ENCODE results near the gene VPS41. TPM values are rescaled to one million over a fixed set of nuclear protein-coding genes. Genes with fewer than 3 reads are reported as not detected.
A peak's percentile ranks its signal among the peaks of the same experiment; 100 is the strongest.

The VPS41 gene
- total and polyA plus RNA-seq, 2 of the 13 experiments (the other 11 are each of a cell fraction or from before 2014, with no cell fraction given): 12.1 to 43.4 TPM

- 98% methylated on average over 3 of the region's 3 CpGs for WGBS (ENCODE audit: low lambda C conversion rate)
- Histone ChIP-seq H3K4me2 (ENCODE audit: low read depth, low read length) (no peak overlapping the region), H2AFZ (ENCODE audit: low read length) (no peak overlapping the region), H3K9me3 (ENCODE audit: low read length) (no peaks in the 10 kb centered on the region), H4K20me1 (ENCODE audit: insufficient read depth, low read length) (no peaks in the 10 kb centered on the region), H3K4me1 (ENCODE audit: insufficient read depth, low read length) (no peaks in the 10 kb centered on the region), H3K27ac (ENCODE audit: extremely low read length, insufficient read depth, low read length) (no peak overlapping the region), H3K9ac (ENCODE audit: insufficient read depth, low read depth, low read length) (no peak overlapping the region), H3K36me3 (replicated peaks in 1 of 2; ENCODE audit: control insufficient read depth in 1 of 2, insufficient read depth in 2 of 2, low read length in 2 of 2) (peaks cover 0 to 10% of the 10 kb centered on the region in 2 experiments; a peak in 1 of 5 replicates), H3K4me3 (replicated peaks in 1 of 3; ENCODE audit: insufficient read depth in 1 of 3, low read depth in 2 of 3, low read length in 3 of 3) (no peak overlapping the region), H3K79me2 (ENCODE audit: insufficient read depth, low read length) (no peaks in the 10 kb centered on the region), H3K27me3 (ENCODE audit: control insufficient read depth in 1 of 2, insufficient read depth in 2 of 2, low read length in 2 of 2) (no peaks in the 10 kb centered on the region)
- BruUV-seq (replicated peaks): no TSS peak
- FAIRE-seq (no peak), ATAC-seq (no peak), DNase-seq (ENCODE audit: low spot score) (no peak)
- in situ Hi-C loops (cut with HindIII; ENCODE audit: extremely low pct_ligation_motif_present, low pct_unique_long_range_greater_than_20kb): no loop called here
- POLR2A ChIA-PET: no interaction called here
- CTCF ChIA-PET (ENCODE audit: low intra/inter-chr PET ratio, low total read pairs): no interaction called here
- intact Hi-C loops (cut with micrococcal nuclease; ENCODE audit: unreplicated experiment): no loop called here
- TF ChIP-seq MTF1 (CRISPR knock-in tag; IDR thresholded peaks at IDR 0.05) (no peak), STAG1 (CRISPR knock-in tag; IDR thresholded peaks at IDR 0.05) (no peak), SALL2 (CRISPR knock-in tag; IDR thresholded peaks at IDR 0.05) (no peak), ATF7 (IDR thresholded peaks at IDR 0.05) (no peak), ATF7 (CRISPR knock-in tag; IDR thresholded peaks at IDR 0.05) (no peak), ZSCAN25 (CRISPR knock-in tag; IDR thresholded peaks at IDR 0.05) (no peak), ZNF589 (CRISPR knock-in tag; conservative IDR thresholded peaks at IDR 0.05) (no peak), TERF1 (CRISPR knock-in tag; IDR thresholded peaks at IDR 0.05) (no peak)
These were observed 15.9 kb downstream of the VPS41 start for GRCh38 chr7:38893061-38893460.

GRCh38 chr7:38890597-38890996 is 18.4 kb downstream of the VPS41 start:
- Histone ChIP-seq H3K9me3 (ENCODE audit: low read length) (no peaks in the 10 kb centered on the region), H3K79me2 (ENCODE audit: insufficient read depth, low read length) (no peaks in the 10 kb centered on the region), H2AFZ (ENCODE audit: low read length) (no peak overlapping the region), H3K9ac (ENCODE audit: insufficient read depth, low read depth, low read length) (no peak overlapping the region), H3K4me3 (replicated peaks in 1 of 3; ENCODE audit: insufficient read depth in 1 of 3, low read depth in 2 of 3, low read length in 3 of 3) (no peak overlapping the region), H3K4me2 (ENCODE audit: low read depth, low read length) (no peak overlapping the region), H3K36me3 (replicated peaks in 1 of 2; ENCODE audit: control insufficient read depth in 1 of 2, insufficient read depth in 2 of 2, low read length in 2 of 2) (peaks cover 0 to 4% of the 10 kb centered on the region in 2 experiments; a peak in 1 of 5 replicates), H3K27ac (ENCODE audit: extremely low read length, insufficient read depth, low read length) (no peak overlapping the region), H3K27me3 (ENCODE audit: control insufficient read depth in 1 of 2, insufficient read depth in 2 of 2, low read length in 2 of 2) (no peaks in the 10 kb centered on the region), H3K4me1 (ENCODE audit: insufficient read depth, low read length) (no peaks in the 10 kb centered on the region), H4K20me1 (ENCODE audit: insufficient read depth, low read length) (no peaks in the 10 kb centered on the region)
- in situ Hi-C loops (cut with HindIII; ENCODE audit: extremely low pct_ligation_motif_present, low pct_unique_long_range_greater_than_20kb): no loop called here
- intact Hi-C loops (cut with micrococcal nuclease; ENCODE audit: unreplicated experiment): no loop called here
- ATAC-seq (no peak), FAIRE-seq (no peak), DNase-seq (ENCODE audit: low spot score) (no peak)
- 82% methylated on average over 6 of the region's 6 CpGs for WGBS (ENCODE audit: low lambda C conversion rate)
- POLR2A ChIA-PET: no interaction called here
- no TSS peak for BruUV-seq (replicated peaks)
- TF ChIP-seq ZNF547 (CRISPR knock-in tag; IDR thresholded peaks at IDR 0.05) (no peak), ZNF121 (CRISPR knock-in tag; IDR thresholded peaks at IDR 0.05) (peak; percentile 53; the same call in 1 of the 2 replicates)
- CTCF ChIA-PET (ENCODE audit: low intra/inter-chr PET ratio, low total read pairs): no interaction called here

All from HepG2 (cell line).